ENCODE data around the gene P3H2. TPM values are rescaled to one million over a fixed set of nuclear protein-coding genes. Genes with fewer than 3 reads are reported as not detected.

Gene P3H2
- total RNA-seq, 1 donor from 2014 or later = 3.9 TPM

DNA sequence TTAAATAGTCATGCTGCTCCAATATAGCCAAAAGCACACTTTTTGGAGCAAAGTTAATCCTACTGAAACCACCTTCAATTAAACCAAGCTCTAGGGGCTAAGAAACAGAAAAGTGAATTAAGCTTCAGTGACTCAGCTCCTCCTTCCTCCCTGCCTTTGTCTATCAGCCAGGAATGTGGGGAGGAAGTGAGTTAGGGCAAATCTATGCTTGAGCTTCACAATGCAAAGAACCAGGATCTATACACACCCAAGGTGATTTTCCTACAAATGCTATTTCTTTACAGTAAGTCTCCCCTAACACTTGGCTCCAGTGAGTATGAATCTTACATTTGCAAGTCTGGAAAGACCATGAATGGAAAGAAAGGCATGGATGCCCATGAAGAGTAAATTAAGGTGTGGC lies 212.1 kb downstream of the P3H2 start:
- DNase-seq (ENCODE audit: low spot score) (no peak), ATAC-seq (no peak)

DNA sequence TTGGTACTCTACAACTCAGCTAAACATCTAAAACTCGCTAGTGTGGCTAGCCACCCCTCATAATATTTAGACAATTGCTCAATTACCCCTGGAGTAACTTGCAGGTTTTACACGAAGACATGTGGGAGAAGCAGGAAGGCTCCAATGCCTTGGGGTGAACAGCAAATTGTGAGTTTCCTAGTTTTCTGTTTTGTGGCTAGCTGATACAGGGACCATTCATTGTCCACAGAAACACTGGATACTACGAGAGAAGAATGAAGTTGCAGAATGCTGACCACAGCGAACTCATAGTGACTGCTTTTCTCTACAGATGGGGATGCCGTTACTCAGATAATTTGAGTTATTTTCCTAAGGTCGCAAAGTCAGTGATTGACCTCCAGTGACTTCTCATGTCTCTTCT lies 212.9 kb downstream of the P3H2 start:
- DNase-seq (ENCODE audit: low spot score) = no peak
- no peak for ATAC-seq

Other genes starting within 250 kb of the P3H2 start
- gene CLDN1, start 201.5 kb upstream of the P3H2 start, total RNA-seq = 109 TPM